SK-N-SH (cell line): ENCODE data around the gene DNAJC5.

Experiments used
- CTCF ChIP-seq: fragments of 200-600 bp; sonication (generic); IDR thresholded peaks from 2 replicates; pipeline ENCODE4 v1.6.1; 2017; ENCODE audit warnings: antibody characterized with exemption, mild to moderate bottlenecking, moderate library complexity
- RAD21 ChIP-seq: IDR thresholded peaks from 2 replicates; pipeline ENCODE4 v1.6.1; 2012; ENCODE audit warnings: mild to moderate bottlenecking, low read length

GRCh38 chr20:63947638-63948456 is 52.9 kb downstream of the DNAJC5 start:
- TF ChIP-seq CTCF = no peak
- no peak for TF ChIP-seq RAD21
